Left lobe of liver (tissue), 2 donors: ENCODE measurements around the gene KRTAP4-9. TPM values are rescaled to one million over a fixed set of nuclear protein-coding genes. Genes with fewer than 3 reads are reported as not detected.
"Not testable (repeated sequence)": the region's sequence is repeated elsewhere in the genome, so short reads cannot be mapped to it uniquely, and the experiment has no call there.

Source experiments
- ATAC-seq: fragments of 200-7000 bp; cut with Tn5 transposase; one replicate; pipeline ENCODE4 v1.9.1; 2020; ENCODE audit warnings: mild to moderate bottlenecking, moderate library complexity
- DNase-seq: peaks from one replicate; pipeline ENCODE4 v3.0.0-alpha.2; 2020; ENCODE audit warnings: low spot score
- total RNA-seq: library from RNA; stranded (reverse); gene quantifications from one replicate; pipeline ENCODE4 v1.2.1, GENCODE V29; 2021
- donor health status: DM: no; HTN: no; CAD: no; lungs with moderate emphysema.
- donor health status: DM: no; HTN: yes; CAD: no.

KRTAP4-9 gene
- total RNA-seq, 1 donor from 2014 or later = not detected

GRCh38 chr17:41088760-41089352 lies 16.3 kb upstream of the KRTAP4-9 start:
- DNase-seq, ATAC-seq: not testable (repeated sequence)

DNA sequence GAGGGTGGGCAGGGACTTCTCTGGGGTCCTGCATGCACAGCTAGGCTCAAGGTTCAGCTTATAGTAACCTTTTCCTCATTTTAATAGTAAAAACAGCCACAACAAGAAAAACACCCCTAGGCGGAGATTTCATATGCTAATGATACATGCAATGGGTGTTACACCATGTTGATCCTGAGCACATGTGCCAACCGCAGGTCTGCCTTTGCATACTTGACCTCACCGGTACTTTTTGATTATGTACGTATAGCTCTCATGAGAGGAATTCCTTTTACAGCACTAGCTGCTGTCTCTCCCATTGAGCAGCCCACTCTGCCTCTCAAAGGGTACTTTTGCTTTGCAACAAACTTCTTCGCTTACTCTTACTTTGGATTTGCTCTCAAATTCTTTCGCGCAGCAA lies 9.1 kb upstream of the KRTAP4-9 start:
- no peak for ATAC-seq
- DNase-seq = no peak

- no peak for DNase-seq
- ATAC-seq = no peak
These were observed 7.1 kb upstream of the KRTAP4-9 start, which contains the start of gene KRTAP4-8 for GRCh38 chr17:41098042-41098441. Gene KRTAP4-8 (minus strand): TSS chr17:41098142. CDS start chr17:41098084, 58 bp downstream.

DNA sequence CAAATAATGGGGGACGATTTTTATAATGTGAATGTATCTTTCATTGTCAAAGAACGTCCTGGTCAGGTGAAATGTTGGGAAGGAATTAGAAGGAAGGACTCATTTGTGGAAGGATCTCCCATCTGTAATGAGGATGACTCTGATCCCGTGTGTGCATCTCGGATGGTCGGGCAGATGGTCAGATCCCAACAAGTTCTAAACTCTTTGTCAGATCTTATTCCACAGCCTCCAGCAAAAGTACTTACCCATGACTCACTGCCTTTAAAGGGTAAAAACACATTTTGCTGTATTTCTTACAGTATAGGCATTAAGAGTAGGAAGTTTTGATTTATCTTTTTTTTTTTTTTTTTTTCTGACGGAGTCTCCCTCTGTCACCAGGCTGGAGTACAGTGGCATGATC lies 6.7 kb upstream of the KRTAP4-9 start:
- no peak for DNase-seq
- no peak for ATAC-seq

- DNase-seq, ATAC-seq: not testable (repeated sequence)
These were observed 5.3 kb upstream of the KRTAP4-9 start for GRCh38 chr17:41099682-41100480.

DNA sequence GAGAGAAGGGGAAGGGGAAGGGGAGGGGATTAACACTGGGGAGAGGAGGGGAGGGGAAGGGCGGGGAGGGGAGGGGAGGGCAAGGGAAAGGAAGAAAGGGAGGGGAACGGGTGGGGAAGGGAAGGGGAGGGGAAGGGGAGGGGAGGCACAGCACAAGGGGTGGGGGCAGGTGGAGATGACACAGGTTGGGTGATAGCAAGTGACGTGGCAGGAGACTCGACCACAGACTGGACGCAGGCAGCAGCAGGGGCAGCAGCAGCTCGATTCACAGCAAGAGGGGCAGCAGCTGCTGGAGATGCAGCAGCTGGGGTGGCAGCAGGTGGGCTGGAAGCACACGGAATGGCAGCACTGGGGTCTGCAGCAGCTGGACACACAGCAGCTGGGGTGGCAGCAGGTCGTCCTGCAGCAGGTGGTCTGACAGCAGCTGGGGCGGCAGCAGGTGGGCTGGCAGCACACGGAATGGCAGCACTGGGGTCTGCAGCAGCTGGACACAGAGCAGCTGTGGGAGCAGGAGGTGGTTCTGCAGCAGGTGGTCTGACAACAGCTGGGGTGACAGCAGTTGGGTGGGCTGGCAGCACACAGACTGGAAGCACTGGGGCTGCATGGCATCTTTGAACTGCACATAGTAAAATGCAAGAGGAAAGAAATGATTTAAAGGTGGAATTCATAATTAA lies 3.5 kb upstream of the KRTAP4-9 start, which contains the start of gene KRTAP4-16:
KRTAP4-16 (minus strand) TSS at position 624 of the 674 bp plus-strand sequence; CDS start at position 624, 0 bp downstream.
- ATAC-seq (no peak), DNase-seq (no peak)

DNA sequence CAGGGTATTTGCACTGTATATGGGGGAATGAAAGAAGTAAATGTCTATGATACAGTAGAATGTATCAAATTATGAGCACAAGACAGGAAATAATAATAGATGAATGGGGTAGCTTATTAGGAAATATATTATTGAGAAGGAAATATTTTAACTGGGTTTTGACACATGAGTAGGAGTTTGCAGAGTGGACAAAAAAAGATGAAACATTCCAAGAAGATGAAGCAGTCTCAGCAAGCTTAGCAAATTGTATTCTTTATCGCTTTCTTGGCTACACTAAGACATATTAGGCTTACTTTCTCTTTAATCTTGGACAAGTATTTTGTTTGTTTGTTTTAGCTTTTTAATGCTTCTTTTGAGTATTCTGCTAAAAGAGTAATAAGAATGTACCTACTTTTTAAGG lies 1.3 kb upstream of the KRTAP4-9 start:
- ATAC-seq (no peak), DNase-seq (no peak)

- ATAC-seq, DNase-seq: not testable (repeated sequence)
These were observed 677 bp upstream of the KRTAP4-9 start for GRCh38 chr17:41104386-41105038.

DNA sequence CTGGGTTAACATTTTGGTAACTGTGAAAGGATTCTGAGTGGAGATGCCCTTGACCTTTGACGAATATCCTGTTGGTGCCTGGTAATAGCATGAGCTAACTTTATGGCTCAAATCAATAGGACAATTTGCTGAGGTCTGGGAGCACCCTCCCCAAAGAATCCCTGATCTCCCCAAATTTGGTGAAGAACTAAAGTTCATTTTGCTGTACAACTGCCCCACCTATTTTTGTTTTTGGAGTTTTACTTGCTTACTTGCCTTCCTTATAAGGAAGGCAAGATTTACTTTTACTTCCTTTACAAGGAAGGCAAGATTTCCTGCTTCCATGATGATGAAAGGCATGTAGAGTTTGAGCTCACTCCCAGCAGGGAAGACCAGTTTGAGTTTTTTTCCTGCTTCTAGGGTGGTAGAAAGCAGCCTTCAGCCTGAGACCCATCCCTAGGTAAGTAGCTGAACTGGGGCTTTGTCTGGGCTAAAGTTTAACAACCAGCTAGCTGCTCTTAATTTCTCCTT lies 2.8 kb downstream of the KRTAP4-9 start:
- DNase-seq = no peak
- no peak for ATAC-seq

DNA sequence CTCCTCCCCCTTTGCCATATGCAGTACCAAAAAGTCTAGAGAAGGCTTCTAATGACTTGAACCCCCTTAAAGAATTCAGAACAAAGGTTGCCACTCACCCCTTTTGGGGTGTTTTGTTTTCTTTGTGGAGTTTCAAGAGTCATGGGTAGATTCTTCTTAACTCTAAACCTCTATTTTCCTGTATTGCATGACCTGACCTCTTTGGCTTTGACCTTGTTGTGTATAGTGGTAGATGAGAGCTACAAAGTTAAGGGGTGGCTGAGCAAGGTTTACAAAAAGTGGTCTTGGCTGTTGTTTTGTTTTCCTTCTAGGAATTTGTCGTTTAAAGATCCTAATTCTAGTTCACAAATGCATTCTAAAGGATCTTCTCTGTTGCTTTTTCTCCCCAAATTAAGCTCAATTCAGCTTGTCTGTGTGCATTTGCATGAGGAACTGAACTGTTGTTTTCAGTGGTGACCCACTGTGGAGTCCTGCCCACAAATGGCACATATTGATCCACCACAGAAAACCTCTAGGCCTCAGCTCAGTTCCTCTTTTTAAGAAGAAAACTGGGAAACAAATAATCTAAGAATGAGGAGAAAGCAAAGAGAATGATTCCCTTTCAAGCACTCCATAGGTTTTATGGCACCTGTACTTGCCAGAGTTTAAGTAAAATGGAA lies 3.7 kb downstream of the KRTAP4-9 start:
- DNase-seq, ATAC-seq: not testable (repeated sequence)

DNA sequence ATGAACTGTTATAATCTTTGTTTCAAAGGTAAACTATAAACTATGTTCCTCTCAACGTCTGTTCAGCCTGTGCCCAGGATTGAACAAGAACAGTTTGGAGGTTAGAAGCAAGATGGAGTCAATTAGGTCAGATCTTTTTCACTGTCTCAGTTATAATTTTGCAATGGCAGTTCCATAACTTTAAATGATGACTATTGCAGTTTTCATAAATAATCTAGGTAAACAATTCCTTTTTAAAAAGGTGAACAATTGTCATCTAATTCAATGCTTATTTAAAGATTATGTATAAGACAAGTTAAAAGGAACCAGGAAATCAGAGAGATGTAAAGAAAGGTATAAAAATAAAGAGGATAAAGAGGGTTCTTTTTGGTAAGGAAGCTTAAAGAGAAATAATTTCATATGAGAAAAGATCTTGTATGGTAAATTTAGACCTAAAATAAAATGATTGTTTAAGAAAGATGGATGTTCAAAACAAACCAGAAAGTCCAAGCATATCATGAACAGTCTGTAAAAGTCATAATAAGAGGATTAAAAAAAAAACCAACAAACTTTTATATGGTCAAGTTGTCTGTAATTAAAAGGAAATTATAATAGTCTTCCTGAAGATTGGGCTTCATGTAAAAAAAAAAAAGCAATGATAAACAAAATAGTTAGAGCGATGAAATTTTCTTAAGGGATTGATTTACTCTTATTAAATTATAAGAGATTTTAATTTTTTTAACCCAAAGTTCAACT lies 6.1 kb downstream of the KRTAP4-9 start:
- ATAC-seq = no peak

GRCh38 chr17:41116297-41116696 lies 11.1 kb downstream of the KRTAP4-9 start:
- no peak for ATAC-seq
- DNase-seq = no peak

More for the DNA sequence above, 6.1 kb downstream of the KRTAP4-9 start:
- DNase-seq = no peak

DNA sequence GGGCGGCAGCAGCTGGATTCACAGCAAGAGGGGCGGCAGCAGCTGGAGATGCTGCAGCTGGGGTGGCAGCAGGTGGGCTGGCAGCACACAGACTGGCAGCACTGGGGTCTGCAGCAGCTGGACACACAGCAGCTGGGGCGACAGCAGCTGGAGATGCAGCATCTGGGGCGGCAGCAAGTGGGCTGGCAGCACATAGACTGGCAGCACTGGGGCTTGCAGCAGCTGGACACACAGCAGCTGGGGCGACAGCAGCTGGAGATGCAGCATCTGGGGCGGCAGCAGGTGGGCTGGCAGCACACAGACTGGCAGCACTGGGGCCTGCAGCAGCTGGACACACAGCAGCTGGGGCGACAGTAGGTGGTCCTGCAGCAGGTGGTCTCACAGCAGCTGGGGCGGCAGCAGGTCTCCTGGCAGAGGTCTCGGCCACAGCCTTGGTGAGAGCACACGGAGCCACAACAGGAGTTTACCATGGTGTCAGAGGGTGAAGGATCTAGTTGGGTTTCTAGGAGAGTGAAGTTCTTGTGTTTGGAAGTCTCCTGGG lies 12.7 kb downstream of the KRTAP4-9 start, which contains the start of gene KRTAP4-11:
KRTAP4-11 (minus strand) TSS at position 528 of the 541 bp plus-strand sequence; CDS start at position 470, 58 bp downstream.
- not testable (repeated sequence) for DNase-seq, ATAC-seq

- ATAC-seq (no peak), DNase-seq (no peak)
These were observed 13.5 kb downstream of the KRTAP4-9 start for GRCh38 chr17:41118721-41119120.

- not testable (repeated sequence) for ATAC-seq, DNase-seq
These were observed 14.8 kb downstream of the KRTAP4-9 start for GRCh38 chr17:41119696-41120690.

DNA sequence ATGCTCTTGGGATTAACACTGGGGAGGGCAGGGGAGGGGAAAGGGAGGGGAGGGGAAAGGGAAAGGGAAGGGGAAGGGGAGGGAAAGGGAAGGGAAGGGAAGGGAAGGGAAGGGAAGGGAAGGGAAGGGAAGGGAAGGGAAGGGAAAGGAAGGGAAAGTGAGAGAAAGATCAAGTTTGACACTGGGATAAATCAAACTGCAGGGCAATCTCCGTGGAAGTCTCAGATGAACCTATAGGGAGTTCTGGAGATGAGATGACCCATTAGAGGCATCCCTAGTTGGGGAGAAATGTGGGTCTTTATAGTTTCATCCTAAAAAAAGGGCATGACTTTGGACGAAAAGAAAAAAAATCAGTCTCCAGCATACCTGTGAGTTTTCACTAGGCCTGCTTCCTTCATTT lies 16.6 kb downstream of the KRTAP4-9 start:
- ATAC-seq = no peak
- no peak for DNase-seq

DNA sequence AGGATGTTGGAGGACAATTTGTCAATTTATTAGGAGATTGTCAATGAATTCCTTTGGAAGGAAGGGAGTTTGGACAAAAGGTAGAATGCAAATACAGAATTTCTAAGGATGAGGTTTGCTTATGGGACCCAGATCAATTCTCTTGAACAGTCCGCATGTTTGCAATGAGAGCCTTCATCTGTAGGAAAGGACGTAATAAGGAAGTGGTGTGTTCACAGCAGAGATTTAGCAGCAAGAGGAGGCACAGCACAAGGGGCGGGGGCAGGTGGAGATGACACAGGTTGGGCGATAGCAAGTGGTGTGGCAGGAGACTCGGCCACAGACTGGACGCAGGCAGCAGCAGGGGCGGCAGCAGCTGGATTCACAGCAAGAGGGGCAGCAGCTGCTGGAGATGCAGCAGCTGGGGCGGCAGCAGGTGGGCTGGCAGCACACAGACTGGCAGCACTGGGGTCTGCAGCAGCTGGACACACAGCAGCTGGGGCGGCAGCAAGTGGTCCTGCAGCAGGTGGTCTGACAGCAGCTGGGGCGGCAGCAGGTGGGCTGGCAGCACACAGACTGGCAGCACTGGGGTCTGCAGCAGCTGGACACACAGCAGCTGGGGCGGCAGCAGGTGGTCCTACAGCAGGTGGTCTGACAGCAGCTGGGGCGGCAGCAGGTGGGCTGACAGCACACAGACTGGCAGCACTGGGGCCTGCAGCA lies 18.3 kb downstream of the KRTAP4-9 start:
- not testable (repeated sequence) for DNase-seq, ATAC-seq
